ENCODE measurements around the gene PSMB5.

DNA sequence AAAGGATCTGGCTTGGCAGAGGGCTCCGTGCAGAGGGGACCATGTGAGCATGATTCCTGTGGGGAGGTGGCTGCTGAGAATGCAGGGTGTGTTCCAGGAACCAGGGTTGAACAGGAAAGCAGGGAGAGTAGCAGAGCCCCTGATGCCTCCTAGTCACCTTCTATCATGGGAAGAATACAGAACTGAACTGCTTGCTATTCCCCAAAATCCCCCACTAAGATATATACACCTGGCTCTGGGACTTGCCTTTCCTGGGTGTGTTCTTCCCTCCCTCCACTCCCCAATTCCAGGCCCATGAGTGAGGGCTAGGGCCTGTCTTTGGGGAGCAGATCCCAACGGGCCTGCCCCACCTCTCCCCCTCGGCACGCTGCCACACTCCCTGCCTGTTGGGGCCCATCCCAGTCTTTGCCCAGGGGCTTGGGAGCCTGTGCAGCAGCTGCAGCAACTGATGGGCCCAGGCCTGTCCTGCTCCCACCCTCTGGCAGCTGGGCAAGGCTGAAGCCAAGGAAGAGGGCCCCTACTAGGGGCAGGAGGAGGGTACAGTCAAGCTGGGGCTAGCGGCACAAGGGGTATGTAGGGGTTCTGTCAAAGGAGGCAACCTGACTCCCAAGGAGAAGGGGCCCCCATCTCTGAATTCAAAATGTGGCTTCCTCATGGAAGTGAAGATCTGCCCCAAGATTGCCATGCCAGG is 55.6 kb downstream of the PSMB5 start:
- TF ChIP-seq, protein P1, sequence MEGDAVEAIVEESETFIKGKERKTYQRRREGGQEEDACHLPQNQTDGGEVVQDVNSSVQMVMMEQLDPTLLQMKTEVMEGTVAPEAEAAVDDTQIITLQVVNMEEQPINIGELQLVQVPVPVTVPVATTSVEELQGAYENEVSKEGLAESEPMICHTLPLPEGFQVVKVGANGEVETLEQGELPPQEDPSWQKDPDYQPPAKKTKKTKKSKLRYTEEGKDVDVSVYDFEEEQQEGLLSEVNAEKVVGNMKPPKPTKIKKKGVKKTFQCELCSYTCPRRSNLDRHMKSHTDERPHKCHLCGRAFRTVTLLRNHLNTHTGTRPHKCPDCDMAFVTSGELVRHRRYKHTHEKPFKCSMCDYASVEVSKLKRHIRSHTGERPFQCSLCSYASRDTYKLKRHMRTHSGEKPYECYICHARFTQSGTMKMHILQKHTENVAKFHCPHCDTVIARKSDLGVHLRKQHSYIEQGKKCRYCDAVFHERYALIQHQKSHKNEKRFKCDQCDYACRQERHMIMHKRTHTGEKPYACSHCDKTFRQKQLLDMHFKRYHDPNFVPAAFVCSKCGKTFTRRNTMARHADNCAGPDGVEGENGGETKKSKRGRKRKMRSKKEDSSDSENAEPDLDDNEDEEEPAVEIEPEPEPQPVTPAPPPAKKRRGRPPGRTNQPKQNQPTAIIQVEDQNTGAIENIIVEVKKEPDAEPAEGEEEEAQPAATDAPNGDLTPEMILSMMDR (IDR thresholded peaks at IDR 0.05; ENCODE audit: insufficient read depth, low read depth, low read length): no peak
- no peak for TF ChIP-seq EZH2 (IDR thresholded peaks at IDR 0.05; ENCODE audit: insufficient read depth, low read length)
